LNCAP (cell line): ENCODE measurements around the gene TPST1.

Experiments used
- CTCF ChIP-seq: fragments of 450-650 bp; IDR thresholded peaks from 2 replicates; pipeline ENCODE4 v1.5.1; 2017; ENCODE audit warnings: mild to moderate bottlenecking

Gene TPST1

GRCh38 chr7:66250711-66251110 is 45.6 kb downstream of the TPST1 start:
- TF ChIP-seq CTCF, result no peak

DNA sequence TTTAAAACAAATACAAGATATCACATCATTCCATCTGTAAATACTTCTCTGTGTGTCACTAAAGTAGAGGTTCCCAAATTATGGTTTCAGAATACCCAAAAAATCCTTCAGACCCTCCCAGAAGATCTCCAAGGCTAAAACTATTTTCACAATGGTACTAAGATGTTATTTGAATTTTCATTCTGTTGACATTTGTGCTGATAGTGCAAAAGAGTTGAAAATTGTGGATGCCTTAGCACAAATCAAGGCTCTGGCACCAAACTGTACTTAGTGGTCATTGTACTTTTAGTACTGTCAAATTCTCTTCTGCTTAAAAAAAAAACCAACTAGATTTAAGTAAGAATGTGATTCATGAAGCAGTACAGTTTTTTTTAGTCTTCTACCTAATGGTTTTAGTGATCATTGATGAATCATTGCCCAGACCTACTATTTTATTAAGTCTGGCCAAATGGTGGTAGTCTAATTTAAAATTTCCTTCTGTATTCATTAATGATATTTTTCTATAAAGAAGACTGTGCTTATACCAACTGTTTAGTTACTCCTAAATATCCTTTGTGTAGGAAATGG is 50.5 kb downstream of the TPST1 start:
- TF ChIP-seq CTCF, result no peak

DNA sequence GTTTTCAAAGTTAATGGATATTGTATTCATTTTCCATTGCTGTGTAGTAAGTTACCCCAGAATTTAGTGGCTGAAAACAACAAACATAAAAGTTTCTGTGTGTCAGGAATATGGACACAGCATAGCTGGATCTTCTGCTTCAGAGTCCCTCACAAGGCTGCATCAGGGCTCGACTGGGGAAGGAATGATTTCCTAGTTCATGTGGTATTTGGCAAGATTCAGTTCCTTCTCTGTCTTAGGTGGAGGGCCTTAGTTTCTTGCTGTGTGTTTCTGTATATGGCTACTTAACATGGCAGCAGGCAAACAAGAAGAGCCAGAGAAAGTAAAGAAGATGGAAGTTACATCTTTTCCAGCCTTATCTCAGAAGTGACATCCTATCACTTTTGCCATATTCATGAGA is 51.1 kb downstream of the TPST1 start:
- TF ChIP-seq CTCF, result no peak

- TF ChIP-seq CTCF, result no peak
Observed at GRCh38 chr7:66257481-66257880, 52.3 kb downstream of the TPST1 start.

DNA sequence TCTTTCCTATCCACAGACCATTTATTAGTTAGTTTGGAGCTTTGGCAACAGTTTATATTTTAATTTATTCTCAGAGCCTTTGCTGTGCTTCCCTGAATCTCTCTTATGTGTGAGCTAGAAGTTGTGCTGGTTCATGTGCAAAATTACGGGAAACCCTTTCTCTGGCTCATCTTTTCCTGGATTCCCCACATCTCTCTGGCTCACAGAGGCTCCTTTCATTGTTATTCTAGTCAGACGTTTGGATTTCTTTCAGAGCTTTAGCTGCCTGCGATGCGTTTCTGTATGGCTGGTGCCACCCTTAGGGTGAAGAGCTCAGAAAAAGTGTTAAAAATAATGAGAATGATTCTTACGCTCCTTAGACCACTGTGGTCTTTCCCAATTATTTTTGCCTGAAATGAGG is 53.3 kb downstream of the TPST1 start:
- TF ChIP-seq CTCF, result no peak

DNA sequence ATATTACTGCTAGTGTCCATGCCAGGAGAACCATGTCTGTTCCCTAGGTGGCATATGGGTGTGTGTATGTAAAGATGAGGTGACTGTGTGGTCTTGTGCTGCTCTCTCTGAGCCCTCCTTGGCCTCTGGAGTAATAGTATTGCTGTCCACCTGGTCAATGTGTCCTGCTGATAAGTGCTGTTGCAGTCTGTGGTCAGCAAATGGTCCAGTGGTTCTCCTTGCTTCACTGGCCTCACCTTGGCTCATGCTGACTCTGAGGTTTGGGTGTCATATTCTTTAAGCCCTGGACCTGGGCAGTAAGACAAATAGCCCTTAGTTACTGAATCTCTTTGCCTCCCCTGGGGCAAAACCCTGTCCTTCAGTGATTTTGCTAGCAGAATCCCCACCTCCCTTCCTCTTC is 56.8 kb downstream of the TPST1 start:
- TF ChIP-seq CTCF, result no peak

DNA sequence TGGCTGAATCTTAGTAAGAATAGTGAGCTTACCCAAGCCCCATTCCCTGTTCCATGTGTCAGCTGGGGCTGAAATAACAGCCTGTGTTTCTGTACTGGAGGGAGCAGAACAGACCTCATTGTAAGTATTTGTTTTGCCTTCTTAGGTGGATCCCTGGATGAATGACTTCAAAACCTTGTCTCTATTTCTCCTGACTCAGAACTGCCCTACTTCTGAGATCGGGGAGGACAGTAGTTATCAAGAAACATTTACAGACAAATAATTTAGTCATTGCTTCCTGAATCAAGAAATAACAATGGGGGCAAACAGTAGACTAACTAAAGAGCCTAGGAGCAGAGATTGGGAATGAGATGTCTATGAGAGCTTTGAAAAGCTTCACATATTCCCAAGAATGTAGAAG is 58.8 kb downstream of the TPST1 start:
- TF ChIP-seq CTCF, result no peak

GRCh38 chr7:66265566-66265965 is 60.4 kb downstream of the TPST1 start:
- no peak for TF ChIP-seq CTCF
